H1 (cell line): ENCODE results near the gene STKLD1. TPM values are rescaled to one million over a fixed set of nuclear protein-coding genes. Genes with fewer than 3 reads are reported as not detected.
"Not testable (repeated sequence)": the region's sequence is repeated elsewhere in the genome, so short reads cannot be mapped to it uniquely, and the experiment has no call there.

Experiments
- CTCF ChIA-PET: fragments of 300-600 bp; sonication (Branson Sonifier 250); formaldehyde crosslinking; loops from one replicate; lab custom pipeline; 2021; ENCODE audit not compliant: partially characterized antibody; lab: Charles Lee
- POLR2A ChIA-PET: fragments of 300-600 bp; sonication (Branson Sonifier 250); formaldehyde crosslinking; loops from one replicate; lab custom pipeline; 2021; ENCODE audit warnings: inconsistent platforms; ENCODE audit not compliant: partially characterized antibody; lab: Charles Lee
- DNase-seq, 2 experiments: peaks; one replicate each; pipeline versions ENCODE4 v3.0.0 to v3.0.0-alpha.2; 2010 to 2022; ENCODE audit warnings: low spot score in 2 of 2, low read depth in 1 of 2, mixed read lengths in 1 of 2
- FAIRE-seq: peaks from 2 replicates; lab custom pipeline; 2011; peaks lifted over from hg19 to GRCh38; lab: Jason Lieb, UNC
- H2AFZ ChIP-seq: 2 replicates; pipeline ENCODE4 v1.8.1; 2012; ENCODE audit warnings: low read length, inconsistent platforms
- H2AK5ac ChIP-seq: 2 replicates; pipeline ENCODE4 v1.6.1; 2013; ENCODE audit warnings: low read depth, low read length
- H2BK120ac ChIP-seq: replicated peaks from 2 replicates; pipeline ENCODE3; 2013; ENCODE audit warnings: low read depth, low read length, inconsistent platforms
- H2BK12ac ChIP-seq: 2 replicates; pipeline ENCODE4 v1.6.1; 2013; ENCODE audit warnings: low read depth, low read length
- H2BK15ac ChIP-seq: 2 replicates; pipeline ENCODE4 v1.6.1; 2013; ENCODE audit warnings: low read length
- H2BK20ac ChIP-seq: 2 replicates; pipeline ENCODE4 v1.6.1; 2013; ENCODE audit warnings: low read length
- H2BK5ac ChIP-seq: 2 replicates; pipeline ENCODE4 v1.6.1; 2013; ENCODE audit warnings: low read depth, low read length
- H3K14ac ChIP-seq: 2 replicates; pipeline ENCODE4 v1.6.1; 2013; ENCODE audit warnings: inconsistent platforms; ENCODE audit not compliant: insufficient read length
- H3K18ac ChIP-seq: 2 replicates; pipeline ENCODE4 v1.6.1; 2013; ENCODE audit warnings: low read length; ENCODE audit errors: extremely low read depth
- H3K23ac ChIP-seq: 2 replicates; pipeline ENCODE4 v1.6.1; 2013; ENCODE audit warnings: inconsistent platforms; ENCODE audit not compliant: insufficient read length
- H3K23me2 ChIP-seq: 2 replicates; pipeline ENCODE4 v1.6.1; 2013; ENCODE audit warnings: low read depth, low read length
- H3K27ac ChIP-seq: 2 replicates; pipeline ENCODE4 v1.6.1; 2011; ENCODE audit warnings: low read depth, low read length, inconsistent platforms
- H3K27me3 ChIP-seq, 4 experiments: replicated peaks in 1 of 4; 1 replicate in 1 of 4; 2 replicates in 3 of 4; pipeline versions ENCODE4 v1.6.1 to v1.8.1; 2011 to 2013; ENCODE audit warnings: low read length in 3 of 4, mild to moderate bottlenecking in 3 of 4, inconsistent platforms in 2 of 4, mixed read lengths in 2 of 4, moderate library complexity in 1 of 4; ENCODE audit not compliant: control insufficient read depth in 3 of 4, insufficient read depth in 3 of 4; ENCODE audit errors: extremely low read depth in 1 of 4
- H3K36me3 ChIP-seq, 4 experiments: 2 replicates each; pipeline versions ENCODE4 v1.6.1 to v1.8.1; 2011 to 2013; ENCODE audit warnings: mild to moderate bottlenecking in 4 of 4, low read length in 3 of 4, moderate library complexity in 2 of 4, control low read depth in 1 of 4, inconsistent platforms in 1 of 4; ENCODE audit not compliant: insufficient read depth in 4 of 4, control insufficient read depth in 2 of 4
- H3K4ac ChIP-seq: replicated peaks from 2 replicates; pipeline ENCODE3; 2013; ENCODE audit warnings: low read length, low read depth, mixed read lengths, inconsistent platforms; ENCODE audit not compliant: insufficient read length
- H3K4me1 ChIP-seq, 4 experiments: replicated peaks in 1 of 4; 1 replicate in 1 of 4; 2 replicates in 3 of 4; pipeline versions ENCODE4 v1.6.1 to v1.8.1; 2011 to 2013; ENCODE audit warnings: low read length in 3 of 4, inconsistent platforms in 2 of 4, mixed read lengths in 1 of 4; ENCODE audit not compliant: insufficient read depth in 4 of 4, control insufficient read depth in 3 of 4
- H3K4me2 ChIP-seq, 2 experiments: 2 replicates each; pipeline versions ENCODE4 v1.6.1 to v1.8.1; 2011 to 2013; ENCODE audit warnings: low read depth in 2 of 2, low read length in 2 of 2, control low read depth in 1 of 2, inconsistent platforms in 1 of 2, mild to moderate bottlenecking in 1 of 2; ENCODE audit not compliant: insufficient read depth in 1 of 2
- H3K4me3 ChIP-seq, 4 experiments: fragments of 200-600, 300-600 bp in 1 of 4; sonication (generic), shearing (Covaris generic), sonication (Bioruptor Twin) in 1 of 4; 2 replicates each; pipeline versions ENCODE4 v1.5.1 to v1.8.1; 2011 to 2016; ENCODE audit warnings: low read length in 4 of 4, low read depth in 3 of 4, control low read depth in 2 of 4, inconsistent platforms in 2 of 4, mild to moderate bottlenecking in 2 of 4, mixed read lengths in 1 of 4, moderate library complexity in 1 of 4; ENCODE audit not compliant: insufficient read depth in 2 of 4; ENCODE audit errors: extremely low read depth in 1 of 4
- H3K56ac ChIP-seq: replicated peaks from 2 replicates; pipeline ENCODE3; 2013; ENCODE audit warnings: low read depth, mild to moderate bottlenecking, mixed read lengths, low read length, inconsistent platforms; ENCODE audit not compliant: insufficient read length
- H3K79me1 ChIP-seq: 2 replicates; pipeline ENCODE4 v1.6.1; 2013; ENCODE audit warnings: low read depth, low read length, control low read depth
- H3K79me2 ChIP-seq, 2 experiments: 2 replicates each; pipeline versions ENCODE4 v1.6.1 to v1.8.1; 2012 to 2013; ENCODE audit warnings: low read length in 2 of 2, mild to moderate bottlenecking in 2 of 2, inconsistent platforms in 1 of 2; ENCODE audit not compliant: insufficient read depth in 2 of 2, control insufficient read depth in 1 of 2
- H3K9ac ChIP-seq, 4 experiments: replicated peaks in 1 of 4; 1 replicate in 1 of 4; 2 replicates in 3 of 4; pipeline versions ENCODE4 v1.6.1 to v1.8.1; 2011 to 2013; ENCODE audit warnings: low read depth in 3 of 4, low read length in 3 of 4, control low read depth in 2 of 4, mild to moderate bottlenecking in 2 of 4, moderate library complexity in 2 of 4, inconsistent platforms in 1 of 4; ENCODE audit errors: extremely low read depth in 1 of 4
- H3K9me3 ChIP-seq, 2 experiments: 2 replicates each; pipeline versions ENCODE4 v1.6.1 to v1.8.1; 2012 to 2013; ENCODE audit warnings: mild to moderate bottlenecking in 2 of 2, moderate library complexity in 2 of 2, control low read depth in 1 of 2, inconsistent platforms in 1 of 2, low read depth in 1 of 2, low read length in 1 of 2, mixed read lengths in 1 of 2; ENCODE audit not compliant: insufficient read depth in 2 of 2
- H4K20me1 ChIP-seq, 2 experiments: replicated peaks in 1 of 2; 2 replicates each; pipeline versions ENCODE3 to v1.8.1; 2011 to 2013; ENCODE audit warnings: inconsistent platforms in 2 of 2, low read length in 2 of 2, mild to moderate bottlenecking in 1 of 2; ENCODE audit not compliant: insufficient read depth in 2 of 2, control insufficient read depth in 1 of 2
- H4K5ac ChIP-seq: 2 replicates; pipeline ENCODE4 v1.6.1; 2013; ENCODE audit warnings: low read length, low read depth, mixed read lengths, inconsistent platforms; ENCODE audit not compliant: insufficient read length
- H4K8ac ChIP-seq: 2 replicates; pipeline ENCODE4 v1.8.0; 2013; ENCODE audit warnings: mild to moderate bottlenecking, moderate library complexity, low read length, inconsistent platforms; ENCODE audit not compliant: insufficient read depth; ENCODE audit errors: extremely low read depth
- H4K91ac ChIP-seq: replicated peaks from 2 replicates; pipeline ENCODE3; 2013; ENCODE audit warnings: low read length, mixed read lengths, inconsistent platforms; ENCODE audit not compliant: insufficient read length
- CREB1 ChIP-seq: IDR thresholded peaks from 2 replicates; pipeline ENCODE4 v1.6.1; 2012; ENCODE audit warnings: inconsistent platforms
- CTCF ChIP-seq, 3 experiments: IDR thresholded peaks; 1 replicate in 2 of 3; 2 replicates in 1 of 3; pipeline versions ENCODE4 v1.5.1 to v1.6.1; 2011; ENCODE audit warnings: low read length in 3 of 3, mild to moderate bottlenecking in 3 of 3, inconsistent platforms in 2 of 3, low read depth in 1 of 3, moderate library complexity in 1 of 3; ENCODE audit not compliant: insufficient read depth in 1 of 3; ENCODE audit errors: control extremely low read depth in 1 of 3
- POLR2A ChIP-seq, 2 experiments: IDR thresholded peaks; 1 replicate in 1 of 2; 2 replicates in 1 of 2; pipeline ENCODE4 v1.6.1; 2011; ENCODE audit warnings: low read depth in 2 of 2, low read length in 2 of 2, mild to moderate bottlenecking in 2 of 2; ENCODE audit errors: control extremely low read depth in 1 of 2
- RAD21 ChIP-seq, 2 experiments: IDR thresholded peaks in 1 of 2; conservative IDR thresholded peaks in 1 of 2; 2 replicates each; pipeline ENCODE4 v1.6.1; 2011; ENCODE audit warnings: low read depth in 2 of 2, low read length in 2 of 2, improper control_type of control experiment in 1 of 2, inconsistent platforms in 1 of 2, mild to moderate bottlenecking in 1 of 2, moderate library complexity in 1 of 2
- WGBS, 2 experiments: shearing (Covaris generic) in 1 of 2; methylation state at CpG; one replicate each; pipeline versions ENCODE4 v1.1.6 to v1.1.7; 2013 to 2015; ENCODE audit warnings: low lambda C conversion rate in 2 of 2, mixed read lengths in 2 of 2, inconsistent platforms in 1 of 2, low coverage in 1 of 2, missing lambda C conversion rate in 1 of 2; ENCODE audit not compliant: insufficient replicate concordance in 2 of 2, insufficient coverage in 1 of 2, insufficient read length in 1 of 2; ENCODE audit errors: extremely low coverage in 1 of 2, missing lambda C conversion rate in 1 of 2; 5-methylcytosine and 5-hydroxymethylcytosine counted together
- polyA plus RNA-seq, 7 experiments: library from polyadenylated mRNA; depleted of rRNA in 3 of 7; stranded (reverse) in 5 of 7; unstranded in 2 of 7; fragments of >200 nt in 5 of 7; fragments of 200-250 nt in 2 of 7; gene quantifications; 1 replicate in 5 of 7; 2 replicates in 1 of 7; 4 replicates in 1 of 7; pipeline versions ENCODE4 v1.2.1 to v1.2.3, GENCODE V29; 2011 to 2013; ENCODE audit warnings: missing spikeins in 2 of 7, mixed read lengths in 2 of 7
- total RNA-seq: library from RNA; stranded (reverse); fragmentation: NEBNext Ultra II Directional; extraction: Animal tissue kit (Norgen Biotek cat#: 25700); gene quantifications from 2 replicates; pipeline ENCODE4 v1.2.1, GENCODE V29; 2021

The STKLD1 gene
- total and polyA plus RNA-seq, 2 of the 8 experiments (the other 6 are each of a cell fraction or from before 2014, with no cell fraction given): 0.26 TPM; not detected in 1

- not testable (repeated sequence) for FAIRE-seq
- POLR2A ChIA-PET: interaction anchor here (0.6 to 7.3 kb wide), 8 partner anchors 9 to 143 kb away, joined by 3 to 120 read pairs (median 6); partner anchors contain the start of genes MED22 and RPL7A
Observed at GRCh38 chr9:133329306-133330156, 46.6 kb upstream of the STKLD1 start.

More at GRCh38 chr9:133329306-133330156, 46.6 kb upstream of the STKLD1 start:
- CTCF ChIA-PET: interaction anchor here (0.7 to 7.0 kb wide), 23 partner anchors 9 to 413 kb away, joined by 3 to 123 read pairs (median 4); no protein-coding TSS in a partner anchor
- not testable (repeated sequence) for H2BK20ac ChIP-seq, H4K5ac ChIP-seq, H3K14ac ChIP-seq, H3K4me2 ChIP-seq, H3K18ac ChIP-seq, H2BK15ac ChIP-seq, DNase-seq, H2BK120ac ChIP-seq, H2BK5ac ChIP-seq, H2AK5ac ChIP-seq, H3K4me3 ChIP-seq, H3K27me3 ChIP-seq, H3K23ac ChIP-seq, H3K56ac ChIP-seq, H4K8ac ChIP-seq, H2BK12ac ChIP-seq, H3K4me1 ChIP-seq, H3K9me3 ChIP-seq, H3K23me2 ChIP-seq, H4K91ac ChIP-seq, H2AFZ ChIP-seq, H3K79me1 ChIP-seq, H3K9ac ChIP-seq, H3K4ac ChIP-seq, H3K27ac ChIP-seq, H3K79me2 ChIP-seq
- TF ChIP-seq CREB1 (peak; percentile 10; the same call in 1 of the 2 replicates), RAD21 (IDR thresholded peaks at IDR 0.05 in 1 of 2, conservative IDR thresholded peaks at IDR 0.05 in 1 of 2; ENCODE audit: low read depth in 2 of 2, low read length in 2 of 2) (peak; percentile 67 to 69), CTCF (IDR thresholded peaks at IDR 0.05; ENCODE audit: control extremely low read depth in 1 of 3, insufficient read depth in 1 of 3, low read depth in 1 of 3, low read length in 3 of 3) (peak; percentile 36 to 62 (median 60)), POLR2A (IDR thresholded peaks at IDR 0.05; ENCODE audit: control extremely low read depth in 1 of 2, low read depth in 2 of 2, low read length in 2 of 2) (peak in 1 of 2 experiments; percentile 41; a peak in 2 of 3 replicates)
- peaks cover 4 to 16% of the 10 kb centered on the region in 2 experiments for H4K20me1 ChIP-seq
- 57% methylated on average over 21 of the region's 21 CpGs; no CpG with 5 or more reads in 1 of the 2 experiments for WGBS, 2 experiments
- H3K36me3 ChIP-seq: peaks cover 20 to 42% (median 35%) of the 10 kb centered on the region in 4 experiments
